Progenitor cell of endocrine pancreas (in vitro differentiated cells): ENCODE results near the gene THRB. TPM values are rescaled to one million over a fixed set of nuclear protein-coding genes. Genes with fewer than 3 reads are reported as not detected.

ENCODE experiments used
- DNase-seq: peaks from one replicate; pipeline ENCODE4 v3.0.0; 2021; ENCODE audit warnings: low spot score; ENCODE audit not compliant: unreplicated experiment
- H3K27ac Mint-ChIP-seq: 2 replicates; pipeline ENCODE4 v1.8.0; 2021; ENCODE audit warnings: mild to moderate bottlenecking, moderate library complexity, mixed read lengths
- H3K27me3 Mint-ChIP-seq: 2 replicates; pipeline ENCODE4 v1.8.0; 2021; ENCODE audit warnings: mixed read lengths
- H3K36me3 Mint-ChIP-seq: 2 replicates; pipeline ENCODE4 v1.8.0; 2022; ENCODE audit warnings: mixed read lengths; ENCODE audit not compliant: insufficient read depth
- H3K4me1 Mint-ChIP-seq: 2 replicates; pipeline ENCODE4 v1.8.0; 2021; ENCODE audit warnings: low read depth, mixed read lengths
- H3K4me3 Mint-ChIP-seq: 2 replicates; pipeline ENCODE4 v1.8.0; 2021; ENCODE audit warnings: low read depth, mild to moderate bottlenecking, moderate library complexity, mixed read lengths
- H3K9me3 Mint-ChIP-seq: 2 replicates; pipeline ENCODE4 v1.8.0; 2021; ENCODE audit warnings: low read depth, mixed read lengths
- total RNA-seq: library from RNA; stranded (reverse); gene quantifications from 2 replicates; pipeline ENCODE4 v1.2.1, GENCODE V29; 2021
- TF ChIP-seq, protein P1 (sequence below): fragments of 200-600 bp; sonication (generic); IDR thresholded peaks from one replicate; pipeline ENCODE4 v1.5.0; 2021; ENCODE audit warnings: antibody characterized with exemption, mild to moderate bottlenecking; ENCODE audit not compliant: unreplicated experiment

Gene THRB
- total RNA-seq, 1 donor from 2014 or later, result 19.7 TPM

GRCh38 chr3:24513463-24513862, 18.8 kb upstream of the THRB start:
- TF ChIP-seq, protein P1, sequence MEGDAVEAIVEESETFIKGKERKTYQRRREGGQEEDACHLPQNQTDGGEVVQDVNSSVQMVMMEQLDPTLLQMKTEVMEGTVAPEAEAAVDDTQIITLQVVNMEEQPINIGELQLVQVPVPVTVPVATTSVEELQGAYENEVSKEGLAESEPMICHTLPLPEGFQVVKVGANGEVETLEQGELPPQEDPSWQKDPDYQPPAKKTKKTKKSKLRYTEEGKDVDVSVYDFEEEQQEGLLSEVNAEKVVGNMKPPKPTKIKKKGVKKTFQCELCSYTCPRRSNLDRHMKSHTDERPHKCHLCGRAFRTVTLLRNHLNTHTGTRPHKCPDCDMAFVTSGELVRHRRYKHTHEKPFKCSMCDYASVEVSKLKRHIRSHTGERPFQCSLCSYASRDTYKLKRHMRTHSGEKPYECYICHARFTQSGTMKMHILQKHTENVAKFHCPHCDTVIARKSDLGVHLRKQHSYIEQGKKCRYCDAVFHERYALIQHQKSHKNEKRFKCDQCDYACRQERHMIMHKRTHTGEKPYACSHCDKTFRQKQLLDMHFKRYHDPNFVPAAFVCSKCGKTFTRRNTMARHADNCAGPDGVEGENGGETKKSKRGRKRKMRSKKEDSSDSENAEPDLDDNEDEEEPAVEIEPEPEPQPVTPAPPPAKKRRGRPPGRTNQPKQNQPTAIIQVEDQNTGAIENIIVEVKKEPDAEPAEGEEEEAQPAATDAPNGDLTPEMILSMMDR, result no peak
- Mint-ChIP-seq H3K27me3 (peaks cover 11% of the 10 kb centered on the region), H3K4me1 (peaks cover 13% of the 10 kb centered on the region), H3K27ac (no peak overlapping the region), H3K36me3 (peaks cover 3% of the 10 kb centered on the region), H3K9me3 (peaks cover 4% of the 10 kb centered on the region), H3K4me3 (no peak overlapping the region)
- no peak for DNase-seq

GRCh38 chr3:24512564-24513197, 18.0 kb upstream of the THRB start:
- no peak overlapping the region for H3K4me3 Mint-ChIP-seq
- H3K4me1 Mint-ChIP-seq, result peaks cover 18% of the 10 kb centered on the region
- no peak overlapping the region for H3K27ac Mint-ChIP-seq
- no peak for DNase-seq
- TF ChIP-seq, protein P1, result no peak
- H3K9me3 Mint-ChIP-seq, result peaks cover 4% of the 10 kb centered on the region
- H3K27me3 Mint-ChIP-seq, result peaks cover 6% of the 10 kb centered on the region
- H3K36me3 Mint-ChIP-seq, result peaks cover 3% of the 10 kb centered on the region

- H3K9me3 Mint-ChIP-seq, result peaks cover 4% of the 10 kb centered on the region
- peaks cover 3% of the 10 kb centered on the region for H3K36me3 Mint-ChIP-seq
- peaks cover 24% of the 10 kb centered on the region for H3K4me1 Mint-ChIP-seq
Measured at GRCh38 chr3:24510030-24510648, 15.5 kb upstream of the THRB start.

DNA sequence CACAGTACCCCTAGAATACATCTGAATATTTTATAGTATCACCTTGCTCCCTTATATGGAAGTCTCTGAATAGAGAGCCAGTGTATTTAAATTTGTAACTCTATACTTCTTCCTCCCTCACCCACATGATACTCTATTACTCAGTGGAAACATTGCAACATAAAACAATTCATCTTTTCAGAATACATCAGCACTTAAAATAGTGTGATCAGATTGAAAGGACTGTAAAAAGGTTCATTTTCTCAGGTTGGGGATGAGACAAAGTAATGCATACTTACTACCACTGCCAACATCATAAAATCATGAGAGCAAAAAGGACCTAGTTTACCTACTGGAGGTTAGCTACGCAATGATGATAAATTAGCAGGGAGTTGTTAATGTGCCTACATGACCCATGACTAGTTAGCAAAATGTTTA, 13.8 kb upstream of the THRB start:
- Mint-ChIP-seq H3K4me1 (peaks cover 23% of the 10 kb centered on the region), H3K4me3 (no peak overlapping the region), H3K27ac (peak overlapping the region; percentile 56), H3K9me3 (peaks cover 4% of the 10 kb centered on the region), H3K27me3 (no peaks in the 10 kb centered on the region), H3K36me3 (peaks cover 3% of the 10 kb centered on the region)
- TF ChIP-seq, protein P1, result no peak
- DNase-seq, result no peak

More at GRCh38 chr3:24510030-24510648, 15.5 kb upstream of the THRB start:
- TF ChIP-seq, protein P1, result no peak
- no peaks in the 10 kb centered on the region for H3K27me3 Mint-ChIP-seq
- H3K4me3 Mint-ChIP-seq, result no peak overlapping the region
- no peak overlapping the region for H3K27ac Mint-ChIP-seq
- DNase-seq, result no peak

DNA sequence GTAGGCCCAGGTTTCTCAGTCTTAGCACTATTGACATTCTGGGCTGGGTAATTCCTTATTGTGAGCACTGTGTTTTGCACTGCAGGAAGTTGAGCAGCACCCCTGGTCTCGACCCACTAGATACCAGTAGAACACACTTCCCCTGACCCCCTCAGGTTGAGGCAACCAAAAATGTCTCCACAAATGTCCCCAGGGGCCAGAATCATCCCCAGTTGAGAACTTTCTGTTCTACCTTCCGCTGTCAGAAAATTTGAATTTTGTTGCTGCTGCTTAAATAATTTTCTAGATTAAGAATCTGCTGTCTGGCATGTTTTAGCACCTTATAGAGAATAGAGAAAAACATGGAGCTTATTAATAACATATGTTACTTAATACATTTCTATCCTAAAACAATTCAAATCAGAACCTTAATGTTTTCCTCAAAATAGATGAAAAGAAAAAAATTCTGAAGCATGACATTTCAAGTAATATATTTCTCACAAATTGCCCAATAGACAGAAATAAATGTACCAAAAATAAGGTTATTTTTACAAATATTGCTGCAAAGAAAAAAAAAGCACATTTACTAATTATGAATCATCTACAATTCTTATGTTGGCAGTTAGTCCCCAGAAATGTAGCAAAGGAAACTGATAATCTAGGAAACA, 13.2 kb upstream of the THRB start:
- TF ChIP-seq, protein P1, result no peak
- no peak overlapping the region for H3K4me3 Mint-ChIP-seq
- peak overlapping the region; percentile 14 for H3K27ac Mint-ChIP-seq
- no peak for DNase-seq
- H3K9me3 Mint-ChIP-seq, result peaks cover 4% of the 10 kb centered on the region
- no peaks in the 10 kb centered on the region for H3K27me3 Mint-ChIP-seq
- H3K36me3 Mint-ChIP-seq, result peaks cover 3% of the 10 kb centered on the region
- peaks cover 22% of the 10 kb centered on the region for H3K4me1 Mint-ChIP-seq
